HG03025 (cell line): ENCODE measurements around the gene SHLD2.
A peak's percentile ranks its signal among the peaks of the same experiment; 100 is the strongest.
"Not testable (repeated sequence)": the region's sequence is repeated elsewhere in the genome, so short reads cannot be mapped to it uniquely, and the experiment has no call there.

Experiments used
- ATAC-seq: cut with Tn5 transposase; IDR thresholded peaks from one replicate; pipeline ENCODE4 v1.9.1; 2021; ENCODE audit warnings: mild to moderate bottlenecking, moderate library complexity; ENCODE audit not compliant: unreplicated experiment, low FRiP score

The SHLD2 gene

GRCh38 chr10:87094373-87095235, at the start of gene SHLD2, which contains the start of gene GLUD1:
SHLD2 (plus strand) TSS chr10:87095206; CDS start chr10:87151355, 56,149 bp downstream.
GLUD1 (minus strand) TSS chr10:87094843; CDS start chr10:87094769, 74 bp downstream.
- peak; percentile 63 for ATAC-seq

DNA sequence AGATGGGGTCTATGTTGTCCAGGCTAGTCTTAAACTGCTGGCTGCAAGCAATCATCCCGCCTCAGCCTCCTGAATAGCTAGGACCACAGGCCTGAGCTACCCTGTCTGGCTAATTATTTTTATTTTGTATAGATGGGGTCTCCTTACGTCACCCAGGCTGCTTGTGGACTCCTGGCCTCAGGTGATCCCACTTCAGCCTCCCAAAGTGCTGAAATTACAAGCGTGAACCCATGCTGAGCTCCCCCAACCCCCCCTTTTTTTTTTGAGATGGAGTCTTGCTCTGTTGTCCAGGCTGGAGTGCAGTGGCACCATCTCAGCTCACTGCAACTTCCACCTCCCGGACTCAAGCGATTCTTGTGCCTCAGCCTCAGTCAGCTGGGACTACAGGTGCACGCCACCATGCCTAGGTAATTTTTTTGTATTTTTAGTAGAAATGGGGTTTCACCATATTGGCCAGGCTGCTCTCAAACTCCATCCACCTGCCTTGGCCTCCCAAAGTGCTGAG, 49.5 kb upstream of the SHLD2 start:
- no peak for ATAC-seq

DNA sequence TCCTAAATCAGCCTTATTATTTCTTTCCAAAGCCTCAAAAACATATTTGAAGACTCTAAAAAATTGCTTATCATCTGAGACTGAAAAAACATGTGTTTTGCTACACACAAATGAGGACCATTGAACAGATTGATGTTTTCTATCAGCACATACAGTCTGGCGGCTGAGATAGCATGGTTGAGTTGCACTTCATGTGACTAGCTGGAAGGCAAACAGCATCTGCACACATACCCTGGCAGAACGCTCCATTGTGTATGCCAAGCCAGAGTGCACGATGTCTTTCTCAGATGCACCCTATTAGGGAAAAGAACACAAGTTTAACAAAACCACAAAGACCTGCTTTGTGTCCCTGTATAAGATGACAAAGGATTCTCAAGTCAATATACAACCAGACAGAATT, 41.9 kb upstream of the SHLD2 start:
- ATAC-seq = no peak

DNA sequence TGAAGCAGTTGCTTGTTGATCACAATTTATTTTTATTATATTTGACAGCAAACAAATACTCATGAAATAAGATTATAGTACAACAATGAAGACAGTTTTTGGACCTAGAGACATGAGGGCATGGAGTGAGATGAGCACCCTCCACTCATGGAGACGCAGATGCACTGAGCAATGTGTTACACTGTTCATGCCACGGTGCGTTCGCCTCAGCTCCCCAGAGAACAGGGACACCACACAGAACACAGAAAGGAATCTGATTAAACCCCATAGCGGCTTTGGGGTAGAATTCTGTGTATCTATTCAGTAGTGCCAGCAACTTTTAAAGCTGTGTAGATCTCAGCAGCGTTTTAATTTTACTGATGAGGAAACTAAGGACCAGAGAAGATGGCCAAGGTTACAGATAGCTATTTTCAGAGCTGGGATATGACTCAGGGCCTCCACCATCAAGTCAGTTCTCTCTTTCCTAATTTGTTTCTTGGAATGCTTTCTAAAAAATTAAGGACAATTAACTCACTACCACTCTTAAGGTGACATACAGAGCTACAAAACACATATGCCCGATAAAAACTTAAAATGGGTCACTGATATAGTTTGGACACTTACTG, 41.3 kb upstream of the SHLD2 start:
- no peak for ATAC-seq

- no peak for ATAC-seq
Measured at GRCh38 chr10:87054373-87055295, 40.4 kb upstream of the SHLD2 start.

DNA sequence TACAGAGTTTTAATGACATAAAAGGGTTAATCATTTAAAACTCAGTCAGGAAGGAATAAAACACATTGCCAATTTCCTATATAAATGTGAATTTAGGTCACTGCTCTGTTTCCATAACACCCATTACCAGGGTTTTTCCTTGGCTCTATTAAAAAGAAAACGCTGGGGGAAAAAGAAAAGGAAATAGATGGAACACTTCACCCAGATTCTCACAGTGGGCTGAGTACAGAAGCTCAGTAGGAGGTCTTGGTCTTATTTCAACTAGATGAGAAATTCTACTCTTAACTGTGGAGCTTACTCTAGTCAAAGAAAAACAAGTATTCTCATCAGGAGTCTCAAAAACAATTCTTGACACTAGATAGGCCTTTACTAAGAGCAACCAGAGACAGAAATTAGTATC, 36.8 kb upstream of the SHLD2 start:
- ATAC-seq = no peak

DNA sequence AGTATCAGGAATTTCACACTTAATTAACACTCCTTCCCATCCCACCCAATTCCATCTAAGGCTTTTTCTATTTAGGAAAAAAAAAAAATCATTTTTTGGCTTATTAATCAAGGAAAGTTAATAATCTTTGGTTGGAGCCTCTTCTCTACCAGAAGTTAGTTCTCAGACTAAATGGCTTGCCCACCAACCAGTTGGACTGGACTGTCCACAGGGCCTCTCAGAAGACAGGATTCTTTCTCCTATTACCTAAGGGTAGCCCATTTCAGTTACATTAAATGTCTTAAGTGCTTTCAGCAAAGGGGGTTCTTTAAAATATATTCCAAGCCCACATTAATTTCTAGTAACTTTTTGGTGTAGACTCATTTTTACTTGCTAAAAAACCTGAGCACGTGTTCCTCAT, 35.6 kb upstream of the SHLD2 start:
- ATAC-seq = no peak

DNA sequence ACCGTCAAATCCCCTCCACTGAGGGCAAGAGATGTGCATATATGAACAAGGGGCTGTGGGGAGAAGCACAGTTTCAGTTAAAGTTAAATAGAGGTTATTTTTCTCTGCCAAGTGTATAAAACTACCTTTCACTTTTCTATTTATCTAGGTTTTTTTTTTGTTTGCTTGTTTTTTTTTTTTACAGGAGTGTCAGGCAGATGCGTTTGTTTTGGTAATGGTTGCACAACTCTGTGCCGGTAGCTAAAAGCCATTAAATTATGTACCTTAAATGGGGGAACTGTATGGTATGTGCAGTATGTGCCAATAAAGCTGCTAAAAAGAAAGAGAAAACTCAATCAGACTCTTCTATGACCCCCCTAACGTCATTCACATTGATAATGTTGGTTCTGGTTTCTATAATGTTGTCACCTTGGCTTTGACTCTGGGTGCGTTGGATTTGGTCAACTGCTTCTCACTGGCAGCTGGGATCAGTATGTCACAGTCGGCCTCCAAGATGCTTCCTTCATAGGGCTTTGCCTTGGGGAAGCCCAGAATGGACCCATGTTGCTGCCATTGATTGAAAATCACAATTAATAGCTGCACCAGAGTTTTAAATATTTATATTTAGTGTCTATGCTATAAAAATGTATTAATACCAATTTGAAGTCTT, 34.6 kb upstream of the SHLD2 start:
- no peak for ATAC-seq

- ATAC-seq = no peak
Measured at GRCh38 chr10:87064651-87065050, 30.4 kb upstream of the SHLD2 start.

- ATAC-seq = no peak
Measured at GRCh38 chr10:87066178-87066577, 28.8 kb upstream of the SHLD2 start.

DNA sequence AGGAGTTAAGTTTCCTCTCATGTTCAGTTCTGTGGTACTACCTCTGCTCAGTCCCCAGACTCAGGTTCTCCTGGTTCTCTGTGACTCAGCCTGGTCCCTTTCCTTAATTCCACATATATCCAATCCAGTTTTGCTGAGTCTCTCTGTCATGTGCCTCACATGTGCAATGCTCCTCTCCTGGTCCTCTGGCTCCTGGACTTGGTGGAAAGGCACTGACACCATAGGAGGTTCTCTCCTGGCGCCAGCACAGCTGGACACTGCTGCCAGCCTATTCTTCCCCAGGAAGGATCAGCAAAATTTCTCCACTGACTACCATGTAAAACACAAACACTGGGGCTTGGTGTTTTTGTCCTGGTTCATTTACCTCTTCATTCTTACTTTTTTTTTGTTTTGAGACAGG, 28.1 kb upstream of the SHLD2 start:
- ATAC-seq = no peak

DNA sequence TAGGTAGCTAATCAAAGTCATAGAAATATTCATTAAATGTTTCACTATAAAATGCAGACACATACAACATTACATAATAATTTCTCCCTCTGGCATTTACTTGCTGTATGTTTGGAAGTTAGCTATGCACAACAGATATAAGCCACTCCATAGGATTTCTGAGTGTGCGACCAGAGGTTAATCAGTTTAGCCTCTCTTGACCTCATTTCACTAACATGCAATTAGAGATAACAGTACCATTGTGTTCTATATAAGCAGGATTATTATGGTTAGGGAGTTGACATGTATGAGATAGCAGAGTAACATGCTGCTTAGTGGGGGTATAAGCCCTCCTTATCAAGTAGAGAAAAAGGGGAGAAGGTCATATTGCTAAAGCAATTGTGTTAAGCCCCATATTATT, 26.7 kb upstream of the SHLD2 start:
- no peak for ATAC-seq

DNA sequence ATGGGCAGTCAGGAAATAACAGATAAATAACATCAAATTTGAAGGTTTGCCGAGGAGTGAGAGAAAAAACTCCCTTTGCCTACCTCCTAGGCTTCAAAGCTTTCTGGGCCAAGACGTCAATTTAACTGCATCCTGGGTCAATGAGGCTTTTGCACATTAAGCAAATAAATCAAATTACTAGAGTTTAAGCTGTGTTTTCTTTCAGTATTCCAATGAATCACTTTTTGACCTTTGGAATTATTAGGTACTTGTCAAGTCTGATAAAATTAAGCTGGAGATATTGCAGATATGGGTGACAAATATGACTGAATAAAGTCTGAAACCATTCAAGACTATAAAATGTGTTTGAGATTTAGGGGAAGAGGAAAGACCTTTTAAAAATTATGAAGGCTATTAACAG, 22.6 kb upstream of the SHLD2 start:
- no peak for ATAC-seq

DNA sequence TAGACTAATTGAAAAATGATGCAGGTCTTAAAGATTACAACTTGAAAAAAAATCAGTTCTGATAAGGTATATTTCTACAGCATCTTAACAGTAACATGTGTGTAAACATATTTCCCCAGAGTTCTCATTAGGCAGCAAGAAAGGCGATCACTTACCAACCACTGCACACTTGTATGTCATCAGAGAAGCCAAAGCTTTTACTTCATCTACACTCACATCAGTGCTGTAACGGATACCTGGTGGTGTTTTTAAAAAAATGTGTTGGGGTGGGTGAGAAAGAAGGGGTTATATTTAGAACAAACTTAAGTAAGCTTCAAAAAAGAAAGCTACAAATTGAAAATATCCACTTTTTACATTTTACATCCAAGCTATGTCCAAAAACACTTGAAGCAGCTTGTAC, 18.6 kb upstream of the SHLD2 start:
- not testable (repeated sequence) for ATAC-seq

DNA sequence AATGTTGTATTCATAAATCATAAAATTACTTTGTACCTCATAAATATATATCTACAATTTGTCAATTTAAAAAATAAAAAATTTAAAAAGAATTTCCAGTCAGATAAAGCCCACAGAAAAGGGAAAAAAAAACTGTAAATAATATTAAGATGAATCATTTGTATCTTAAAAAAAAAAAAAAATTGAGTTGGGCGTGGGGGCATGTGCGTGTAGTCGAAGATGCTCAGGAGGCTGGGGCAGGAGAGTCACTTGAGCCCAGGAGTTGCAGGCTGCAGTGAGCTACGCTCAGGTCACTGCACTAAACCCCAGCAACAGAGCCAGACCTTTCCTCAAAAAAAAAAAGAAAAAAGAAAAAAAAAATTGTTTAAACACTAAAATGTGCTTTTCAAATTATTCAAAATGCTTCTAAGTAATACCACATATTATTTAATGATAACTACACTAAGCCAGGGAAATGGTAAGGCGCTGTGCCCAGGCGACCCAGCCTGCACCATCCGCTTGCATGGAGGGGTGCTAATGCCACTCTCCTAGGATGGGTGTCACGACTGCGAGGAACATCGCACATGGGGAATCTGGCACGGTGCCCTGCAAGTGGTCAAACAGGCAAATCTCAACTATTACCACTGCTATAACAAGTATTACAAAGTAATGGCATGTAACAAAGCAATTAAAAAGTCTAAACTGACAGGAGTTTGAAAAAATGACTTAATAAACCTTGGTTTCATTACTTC, 15.7 kb upstream of the SHLD2 start:
- ATAC-seq = no peak

DNA sequence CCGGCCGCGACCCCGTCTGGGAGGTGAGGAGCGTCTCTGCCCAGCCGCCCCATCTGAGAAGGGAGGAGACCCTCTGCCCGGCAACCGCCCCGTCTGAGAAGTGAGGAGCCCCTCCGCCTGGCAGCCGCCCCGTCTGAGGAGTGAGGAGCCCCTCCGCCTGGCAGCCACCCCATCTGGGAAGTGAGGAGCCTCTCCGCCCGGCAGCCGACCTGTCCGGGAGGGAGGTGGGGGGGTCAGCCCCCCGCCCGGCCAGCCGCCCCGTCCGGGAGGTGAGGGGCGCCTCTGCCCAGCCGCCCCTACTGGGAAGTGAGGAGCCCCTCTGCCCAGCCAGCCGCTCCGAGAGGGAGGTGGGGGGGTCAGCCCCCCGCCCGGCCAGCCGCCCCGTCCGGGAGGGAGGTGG, 14.4 kb upstream of the SHLD2 start:
- ATAC-seq = not testable (repeated sequence)

DNA sequence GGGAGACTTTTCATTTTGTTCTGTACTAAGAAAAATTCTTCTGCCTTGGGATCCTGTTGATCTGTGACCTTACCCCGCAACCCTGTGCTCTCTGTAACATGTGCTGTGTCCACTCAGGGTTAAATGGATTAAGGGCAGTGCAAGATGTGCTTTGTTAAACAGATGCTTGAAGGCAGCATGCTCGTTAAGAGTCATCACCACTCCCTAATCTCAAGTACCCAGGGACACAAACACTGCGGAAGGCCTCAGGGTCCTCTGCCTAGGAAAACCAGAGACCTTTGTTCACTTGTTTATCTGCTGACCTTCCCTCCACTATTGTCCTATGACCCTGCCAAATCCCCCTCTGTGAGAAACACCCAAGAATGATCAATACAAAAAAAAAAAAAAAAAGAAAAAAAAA, 13.4 kb upstream of the SHLD2 start:
- ATAC-seq = not testable (repeated sequence)

DNA sequence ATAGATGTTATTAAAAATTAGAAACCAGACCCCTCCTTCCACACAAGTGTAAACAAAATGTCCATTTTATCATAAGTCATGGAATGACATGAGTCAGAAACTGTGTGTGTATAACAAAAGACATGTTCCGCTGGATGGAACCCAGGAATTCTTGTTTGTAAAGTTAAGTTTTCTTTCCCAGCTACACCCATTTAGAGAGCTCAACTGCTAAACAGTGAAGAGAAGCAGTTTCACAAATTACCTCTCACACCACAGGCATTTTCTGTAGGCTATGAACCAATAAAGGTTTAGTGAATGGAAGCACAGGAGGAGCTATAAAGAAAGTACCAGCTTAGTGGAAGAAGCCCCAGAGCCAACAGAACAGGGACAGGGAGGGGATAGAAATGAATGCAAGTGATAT, 12.8 kb upstream of the SHLD2 start:
- not testable (repeated sequence) for ATAC-seq

GRCh38 chr10:87083576-87084290, 11.3 kb upstream of the SHLD2 start:
- ATAC-seq = not testable (repeated sequence)
